ENCODE data around the gene DNAJC27. TPM values are rescaled to one million over a fixed set of nuclear protein-coding genes. Genes with fewer than 3 reads are reported as not detected.

DNAJC27 gene
- total RNA-seq, 1 experiment from 2014 or later = 4.6 TPM

DNA sequence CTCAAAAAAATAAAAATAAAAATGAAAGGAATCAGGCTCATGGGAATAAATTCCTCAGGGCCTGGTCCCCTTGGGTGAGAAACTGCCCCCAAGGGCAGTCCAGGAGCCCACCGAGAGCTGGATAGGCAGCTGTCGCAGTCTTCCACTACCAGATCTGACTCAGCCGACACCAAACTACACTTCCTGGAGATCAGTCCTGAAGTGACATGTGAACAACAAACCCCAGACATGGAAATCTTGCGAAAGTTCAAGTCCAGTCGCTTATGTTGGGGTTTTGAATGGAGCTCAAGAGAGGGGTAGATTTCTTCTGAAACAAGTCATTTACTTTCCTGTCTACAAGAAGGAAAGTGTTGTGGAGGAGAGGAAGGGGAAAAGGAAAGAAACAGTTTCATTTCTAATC, 64.6 kb downstream of the DNAJC27 start:
- no TSS peak for BruUV-seq (replicated peaks)
- H3K4me2 ChIP-seq (ENCODE audit: low read length) = no peak overlapping the region
- RAD21 ChIA-PET (ENCODE audit: low non-redundant PET in 1 of 2, low total read pairs in 2 of 2, uncharacterized antibody in 2 of 2, unreplicated experiment in 2 of 2) = no interaction called here
- H3K9ac ChIP-seq (ENCODE audit: low read length) = no peak overlapping the region
- H3K4me1 ChIP-seq (ENCODE audit: control insufficient read depth in 1 of 2, insufficient read depth in 2 of 2, low read length in 2 of 2) = no peaks in the 10 kb centered on the region
- H3K9me2 ChIP-seq (ENCODE audit: insufficient read depth) = no peaks in the 10 kb centered on the region
- no peak overlapping the region for H3K4me3 ChIP-seq (replicated peaks in 1 of 2; ENCODE audit: low read depth in 1 of 2, low read length in 2 of 2)
- peaks cover 3 to 30% of the 10 kb centered on the region in 2 experiments; a peak in 3 of 4 replicates for H3K36me3 ChIP-seq (ENCODE audit: control insufficient read depth in 1 of 2, insufficient read depth in 2 of 2, low read length in 2 of 2)
- no peak overlapping the region for H2AFZ ChIP-seq (ENCODE audit: low read depth, low read length, poor library complexity, severe bottlenecking)
- CTCF ChIA-PET = no interaction called here
- ATAC-seq = no peak
- peaks cover 0 to 7% of the 10 kb centered on the region in 2 experiments; a peak in 1 of 4 replicates for H3K9me3 ChIP-seq (ENCODE audit: control insufficient read depth in 1 of 2, insufficient read depth in 1 of 2, low read depth in 1 of 2, low read length in 2 of 2)
- intact Hi-C loops (cut with micrococcal nuclease) = no loop called here
- TF ChIP-seq, protein P1, sequence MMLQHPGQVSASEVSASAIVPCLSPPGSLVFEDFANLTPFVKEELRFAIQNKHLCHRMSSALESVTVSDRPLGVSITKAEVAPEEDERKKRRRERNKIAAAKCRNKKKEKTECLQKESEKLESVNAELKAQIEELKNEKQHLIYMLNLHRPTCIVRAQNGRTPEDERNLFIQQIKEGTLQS (IDR thresholded peaks at IDR 0.05) = no peak
- no peak for TF ChIP-seq RAD21 (IDR thresholded peaks at IDR 0.05; ENCODE audit: low read depth)
- no peak for TF ChIP-seq SP1 (IDR thresholded peaks at IDR 0.05; ENCODE audit: low read depth)
- DNase-seq (ENCODE audit: low read depth, low spot score) = no peak
- no peaks in the 10 kb centered on the region for H4K20me1 ChIP-seq (ENCODE audit: insufficient read depth)
- peaks cover 72% of the 10 kb centered on the region for H3K79me2 ChIP-seq (ENCODE audit: insufficient read depth, low read length)
- H3K27me3 ChIP-seq (ENCODE audit: insufficient read depth, low read length) = no peaks in the 10 kb centered on the region
- POLR2A ChIA-PET = no interaction called here
- H3K27ac ChIP-seq (ENCODE audit: low read depth, low read length) = no peak overlapping the region

DNA sequence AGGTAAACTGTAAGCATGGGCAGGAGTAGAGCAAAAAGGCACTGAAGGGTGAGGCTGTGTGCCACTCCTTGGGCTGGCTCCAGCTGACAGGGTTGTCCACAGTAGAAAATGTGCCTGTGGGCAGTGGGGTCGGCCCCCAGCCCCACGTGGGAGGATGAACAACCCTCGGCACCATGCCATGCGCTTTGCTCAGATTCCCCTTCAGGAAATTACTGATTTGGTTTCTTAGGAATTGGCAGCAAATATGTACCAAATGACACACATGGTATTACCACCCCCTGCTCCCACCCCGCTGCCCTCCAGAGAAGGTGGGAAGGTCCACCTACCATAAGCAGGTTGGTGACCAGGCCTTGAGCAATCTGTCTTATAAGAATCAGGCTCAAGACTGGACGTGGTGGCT, 65.3 kb downstream of the DNAJC27 start:
- no peak for ATAC-seq
- Histone ChIP-seq H3K27me3 (ENCODE audit: insufficient read depth, low read length) (no peaks in the 10 kb centered on the region), H3K4me3 (replicated peaks in 1 of 2; ENCODE audit: low read depth in 1 of 2, low read length in 2 of 2) (no peak overlapping the region), H3K9ac (ENCODE audit: low read length) (no peak overlapping the region), H3K27ac (ENCODE audit: low read depth, low read length) (no peak overlapping the region), H3K4me1 (ENCODE audit: control insufficient read depth in 1 of 2, insufficient read depth in 2 of 2, low read length in 2 of 2) (no peaks in the 10 kb centered on the region), H3K36me3 (ENCODE audit: control insufficient read depth in 1 of 2, insufficient read depth in 2 of 2, low read length in 2 of 2) (peaks cover 0 to 24% of the 10 kb centered on the region in 2 experiments; a peak in 2 of 4 replicates), H3K79me2 (ENCODE audit: insufficient read depth, low read length) (peaks cover 66% of the 10 kb centered on the region), H3K4me2 (ENCODE audit: low read length) (no peak overlapping the region), H4K20me1 (ENCODE audit: insufficient read depth) (no peaks in the 10 kb centered on the region), H3K9me2 (ENCODE audit: insufficient read depth) (no peaks in the 10 kb centered on the region), H3K9me3 (ENCODE audit: control insufficient read depth in 1 of 2, insufficient read depth in 1 of 2, low read depth in 1 of 2, low read length in 2 of 2) (peaks cover 0 to 7% of the 10 kb centered on the region in 2 experiments; a peak in 1 of 4 replicates), H2AFZ (ENCODE audit: low read depth, low read length, poor library complexity, severe bottlenecking) (no peak overlapping the region)
- RAD21 ChIA-PET (ENCODE audit: low non-redundant PET in 1 of 2, low total read pairs in 2 of 2, uncharacterized antibody in 2 of 2, unreplicated experiment in 2 of 2) = no interaction called here
- TF ChIP-seq YY1 (IDR thresholded peaks at IDR 0.05; ENCODE audit: extremely low read depth, insufficient replicate concordance, low read depth, low read length) (no peak), EZH2 (IDR thresholded peaks at IDR 0.05) (no peak), CBX3 (IDR thresholded peaks at IDR 0.05; ENCODE audit: low read depth) (no peak), ZNF274 (IDR thresholded peaks at IDR 0.05; ENCODE audit: low read depth, low read length) (no peak), SIN3A (IDR thresholded peaks at IDR 0.05; ENCODE audit: low read depth) (no peak)
- TF ChIP-seq, protein P2, sequence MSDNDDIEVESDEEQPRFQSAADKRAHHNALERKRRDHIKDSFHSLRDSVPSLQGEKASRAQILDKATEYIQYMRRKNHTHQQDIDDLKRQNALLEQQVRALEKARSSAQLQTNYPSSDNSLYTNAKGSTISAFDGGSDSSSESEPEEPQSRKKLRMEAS (IDR thresholded peaks at IDR 0.05) = no peak
- no TSS peak for BruUV-seq (replicated peaks)
- no peak for DNase-seq (ENCODE audit: low read depth, low spot score)
- intact Hi-C loops (cut with micrococcal nuclease) = no loop called here
- POLR2A ChIA-PET = no interaction called here
- CTCF ChIA-PET = no interaction called here

Measured in HCT116 (cell line).